Measurements from ENCODE around the gene ALOX12B. TPM values are rescaled to one million over a fixed set of nuclear protein-coding genes. Genes with fewer than 3 reads are reported as not detected.

ALOX12B gene
- total RNA-seq, 1 donor from 2014 or later, result 0.41 TPM

- DNase-seq (ENCODE audit: low spot score, unreplicated experiment), result no peak
- H3K4me1 Mint-ChIP-seq (ENCODE audit: low read depth), result peaks cover 13% of the 10 kb centered on the region
- H3K4me3 Mint-ChIP-seq (ENCODE audit: low read depth), result peak overlapping the region; percentile 87
- no peak for TF ChIP-seq CTCF (IDR thresholded peaks at IDR 0.05; ENCODE audit: unreplicated experiment)
- no peak overlapping the region for H3K27ac Mint-ChIP-seq
- H3K27me3 Mint-ChIP-seq, result peaks cover 66% of the 10 kb centered on the region
- H3K9me3 Mint-ChIP-seq (ENCODE audit: low read depth), result no peaks in the 10 kb centered on the region
- H3K36me3 Mint-ChIP-seq (ENCODE audit: insufficient read depth), result peaks cover 1% of the 10 kb centered on the region
These were observed 30.0 kb upstream of the ALOX12B start for GRCh38 chr17:8117367-8117979.

- H3K4me1 Mint-ChIP-seq (ENCODE audit: low read depth), result peaks cover 12% of the 10 kb centered on the region
- H3K27ac Mint-ChIP-seq, result no peak overlapping the region
- no peak for TF ChIP-seq CTCF (IDR thresholded peaks at IDR 0.05; ENCODE audit: unreplicated experiment)
- H3K36me3 Mint-ChIP-seq (ENCODE audit: insufficient read depth), result peaks cover 1% of the 10 kb centered on the region
- H3K27me3 Mint-ChIP-seq, result peaks cover 70% of the 10 kb centered on the region
- H3K9me3 Mint-ChIP-seq (ENCODE audit: low read depth), result no peaks in the 10 kb centered on the region
- no peak overlapping the region for H3K4me3 Mint-ChIP-seq (ENCODE audit: low read depth)
- DNase-seq (ENCODE audit: low spot score, unreplicated experiment), result no peak
These were observed 29.3 kb upstream of the ALOX12B start for GRCh38 chr17:8116776-8117175.

GRCh38 chr17:8110907-8111306 lies 23.4 kb upstream of the ALOX12B start:
- TF ChIP-seq CTCF (IDR thresholded peaks at IDR 0.05; ENCODE audit: unreplicated experiment), result no peak
- H3K27ac Mint-ChIP-seq, result no peak overlapping the region
- H3K9me3 Mint-ChIP-seq (ENCODE audit: low read depth), result no peaks in the 10 kb centered on the region
- H3K36me3 Mint-ChIP-seq (ENCODE audit: insufficient read depth), result no peaks in the 10 kb centered on the region
- H3K4me3 Mint-ChIP-seq (ENCODE audit: low read depth), result peak overlapping the region; percentile 37
- H3K4me1 Mint-ChIP-seq (ENCODE audit: low read depth), result no peaks in the 10 kb centered on the region
- DNase-seq (ENCODE audit: low spot score, unreplicated experiment), result no peak
- H3K27me3 Mint-ChIP-seq, result peaks cover 75% of the 10 kb centered on the region

- H3K27me3 Mint-ChIP-seq, result peaks cover 73% of the 10 kb centered on the region
- no peaks in the 10 kb centered on the region for H3K9me3 Mint-ChIP-seq (ENCODE audit: low read depth)
- no peak for TF ChIP-seq CTCF (IDR thresholded peaks at IDR 0.05; ENCODE audit: unreplicated experiment)
- no peak for DNase-seq (ENCODE audit: low spot score, unreplicated experiment)
- H3K4me3 Mint-ChIP-seq (ENCODE audit: low read depth), result peak overlapping the region; percentile 37
- no peaks in the 10 kb centered on the region for H3K4me1 Mint-ChIP-seq (ENCODE audit: low read depth)
- no peaks in the 10 kb centered on the region for H3K36me3 Mint-ChIP-seq (ENCODE audit: insufficient read depth)
- H3K27ac Mint-ChIP-seq, result no peak overlapping the region
These were observed 22.9 kb upstream of the ALOX12B start for GRCh38 chr17:8110456-8110804.

- Mint-ChIP-seq H3K4me3 (ENCODE audit: low read depth) (peak overlapping the region; percentile 74), H3K27me3 (peaks cover 73% of the 10 kb centered on the region), H3K36me3 (ENCODE audit: insufficient read depth) (no peaks in the 10 kb centered on the region), H3K27ac (no peak overlapping the region), H3K9me3 (ENCODE audit: low read depth) (no peaks in the 10 kb centered on the region), H3K4me1 (ENCODE audit: low read depth) (no peaks in the 10 kb centered on the region)
- peak; percentile 84 for DNase-seq (ENCODE audit: low spot score, unreplicated experiment)
- peak; percentile 96 for TF ChIP-seq CTCF (IDR thresholded peaks at IDR 0.05; ENCODE audit: unreplicated experiment)
These were observed 22.3 kb upstream of the ALOX12B start for GRCh38 chr17:8109661-8110455.
